AG09309 (cell line): ENCODE measurements around the gene MYCBP2.

ENCODE experiments used
- DNase-seq: peaks from one replicate; pipeline ENCODE4 v3.0.0-alpha.2; 2010; ENCODE audit warnings: low read depth
- H3K4me3 ChIP-seq: 2 replicates; pipeline ENCODE4 v1.5.1; 2011; ENCODE audit warnings: mild to moderate bottlenecking, low read depth, low read length, moderate library complexity; ENCODE audit not compliant: control insufficient read depth
- TF ChIP-seq, protein P1 (sequence below): IDR thresholded peaks from 2 replicates; pipeline ENCODE4 v1.5.1; 2011; ENCODE audit warnings: mild to moderate bottlenecking, low read depth, low read length, inconsistent platforms; ENCODE audit not compliant: insufficient read depth, control insufficient read depth; ENCODE audit errors: missing control alignments

MYCBP2 gene

DNA sequence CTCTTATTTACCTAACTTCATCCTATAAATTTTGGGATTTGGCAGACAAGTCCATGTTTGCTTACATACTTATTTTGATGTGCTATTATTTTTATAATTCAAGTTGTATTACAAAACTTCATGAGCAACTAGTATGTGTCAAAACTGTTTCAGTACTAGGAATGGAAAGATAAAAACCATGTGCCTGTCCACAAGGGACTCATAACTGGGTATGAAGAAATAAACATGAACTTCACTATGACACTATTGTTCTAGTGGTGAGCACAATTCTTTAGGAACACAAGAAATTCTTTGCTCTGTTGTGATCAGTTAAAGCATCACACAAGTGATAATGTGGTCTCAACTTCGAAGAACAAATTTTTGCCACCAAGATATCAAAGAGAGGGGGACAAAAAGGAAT is 202.5 kb downstream of the MYCBP2 start:
- TF ChIP-seq, protein P1, sequence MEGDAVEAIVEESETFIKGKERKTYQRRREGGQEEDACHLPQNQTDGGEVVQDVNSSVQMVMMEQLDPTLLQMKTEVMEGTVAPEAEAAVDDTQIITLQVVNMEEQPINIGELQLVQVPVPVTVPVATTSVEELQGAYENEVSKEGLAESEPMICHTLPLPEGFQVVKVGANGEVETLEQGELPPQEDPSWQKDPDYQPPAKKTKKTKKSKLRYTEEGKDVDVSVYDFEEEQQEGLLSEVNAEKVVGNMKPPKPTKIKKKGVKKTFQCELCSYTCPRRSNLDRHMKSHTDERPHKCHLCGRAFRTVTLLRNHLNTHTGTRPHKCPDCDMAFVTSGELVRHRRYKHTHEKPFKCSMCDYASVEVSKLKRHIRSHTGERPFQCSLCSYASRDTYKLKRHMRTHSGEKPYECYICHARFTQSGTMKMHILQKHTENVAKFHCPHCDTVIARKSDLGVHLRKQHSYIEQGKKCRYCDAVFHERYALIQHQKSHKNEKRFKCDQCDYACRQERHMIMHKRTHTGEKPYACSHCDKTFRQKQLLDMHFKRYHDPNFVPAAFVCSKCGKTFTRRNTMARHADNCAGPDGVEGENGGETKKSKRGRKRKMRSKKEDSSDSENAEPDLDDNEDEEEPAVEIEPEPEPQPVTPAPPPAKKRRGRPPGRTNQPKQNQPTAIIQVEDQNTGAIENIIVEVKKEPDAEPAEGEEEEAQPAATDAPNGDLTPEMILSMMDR = no peak
- no peak overlapping the region for H3K4me3 ChIP-seq
- DNase-seq = no peak

DNA sequence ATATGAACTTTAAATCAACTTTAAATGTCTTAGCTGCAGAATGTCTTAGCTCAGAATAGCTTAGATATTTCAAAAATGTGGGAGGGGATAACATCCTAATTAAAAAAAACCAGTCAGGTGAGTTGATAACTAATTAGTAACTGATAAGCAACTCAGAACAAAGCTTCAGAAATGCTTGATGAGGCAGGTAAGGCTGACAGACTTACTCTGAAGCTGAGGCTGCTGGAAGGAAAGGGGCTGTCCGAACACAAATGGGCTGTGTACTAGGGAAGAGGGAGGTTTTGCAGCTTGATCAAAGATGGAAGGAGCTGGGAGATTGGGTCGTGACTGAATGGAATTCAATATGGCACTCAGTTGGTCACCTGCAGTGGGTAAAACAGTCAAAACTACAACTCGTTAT is 208.8 kb downstream of the MYCBP2 start:
- H3K4me3 ChIP-seq = no peak overlapping the region
- TF ChIP-seq, protein P1 = no peak
- DNase-seq = no peak

DNA sequence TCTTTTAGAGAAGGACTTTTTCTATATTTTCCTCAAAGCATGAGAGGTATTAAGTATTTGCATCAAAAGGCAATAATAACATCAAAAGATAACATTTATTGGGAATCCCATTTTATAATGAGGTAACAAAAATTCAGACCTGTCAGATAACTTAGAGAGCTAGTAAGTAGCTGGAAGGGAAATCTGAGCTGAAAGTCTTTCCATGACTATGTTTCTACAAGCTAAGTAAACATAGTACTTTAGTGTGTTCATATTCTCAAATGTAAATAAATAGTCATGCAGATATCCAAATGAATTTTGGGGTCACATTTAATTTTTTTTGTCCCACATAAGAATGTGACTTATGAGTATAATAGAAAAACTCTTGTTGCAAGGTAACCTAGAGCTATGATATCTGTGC is 212.6 kb downstream of the MYCBP2 start:
- H3K4me3 ChIP-seq = no peak overlapping the region
- no peak for DNase-seq
- TF ChIP-seq, protein P1 = no peak

DNA sequence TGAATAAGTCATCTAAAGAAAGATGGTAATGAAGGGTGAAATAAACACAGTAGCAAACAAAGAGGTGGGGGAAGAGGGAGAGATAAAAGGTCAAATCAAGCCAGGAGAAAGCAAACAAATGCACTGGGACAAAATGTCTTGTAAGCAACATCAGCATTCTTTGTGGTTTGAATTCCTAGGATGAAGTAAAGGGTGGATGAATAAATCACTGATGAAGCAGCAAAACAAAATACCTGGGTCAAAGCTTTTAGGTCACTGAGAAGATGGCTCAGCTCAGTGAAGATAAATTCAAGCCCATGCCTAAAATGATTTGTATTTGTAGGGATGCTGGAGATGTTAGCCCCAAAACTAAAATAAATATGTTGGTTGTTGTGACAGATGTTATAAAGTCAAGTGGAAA is 213.4 kb downstream of the MYCBP2 start:
- H3K4me3 ChIP-seq = no peak overlapping the region
- TF ChIP-seq, protein P1 = no peak
- DNase-seq = no peak

DNA sequence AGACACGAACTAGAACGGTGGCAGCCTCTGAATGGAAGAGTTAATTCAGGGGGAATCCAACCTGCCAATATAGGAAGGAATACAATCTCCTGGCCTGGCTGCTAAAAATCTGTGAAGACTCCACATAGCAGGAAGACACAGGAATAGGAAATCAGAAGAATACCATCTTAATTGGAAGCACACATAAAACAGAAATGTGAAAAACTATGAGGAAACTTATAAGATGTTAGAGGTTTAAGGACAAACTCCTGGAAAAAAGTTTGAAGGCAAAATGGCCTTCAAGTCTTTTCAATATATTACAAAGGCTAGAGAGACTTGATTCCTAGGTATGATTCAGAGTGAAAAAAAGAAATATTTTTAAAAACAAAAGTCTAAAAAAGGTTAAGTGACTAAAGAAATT is 221.8 kb downstream of the MYCBP2 start:
- TF ChIP-seq, protein P1 = no peak
- H3K4me3 ChIP-seq = no peak overlapping the region
- DNase-seq = no peak

DNA sequence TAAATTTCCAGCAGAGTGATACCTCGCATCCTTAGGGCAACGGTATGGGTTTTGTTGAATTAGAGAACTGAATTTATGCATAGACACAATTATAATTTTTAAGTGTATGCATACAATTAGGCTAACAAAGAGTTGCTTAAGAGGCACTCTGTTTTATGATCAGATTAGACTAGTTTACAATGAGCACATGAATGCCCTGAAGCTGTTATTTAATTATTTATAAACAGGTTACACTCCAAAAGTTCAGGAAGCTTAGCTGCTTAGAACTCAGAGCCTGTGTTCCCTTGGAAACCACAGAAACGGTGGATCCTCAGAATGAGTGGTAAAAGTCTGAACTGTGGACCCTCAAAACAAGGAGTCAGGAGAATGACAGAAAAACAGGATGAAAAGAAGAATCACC is 227.5 kb downstream of the MYCBP2 start:
- no peak overlapping the region for H3K4me3 ChIP-seq
- TF ChIP-seq, protein P1 = no peak
- DNase-seq = no peak

DNA sequence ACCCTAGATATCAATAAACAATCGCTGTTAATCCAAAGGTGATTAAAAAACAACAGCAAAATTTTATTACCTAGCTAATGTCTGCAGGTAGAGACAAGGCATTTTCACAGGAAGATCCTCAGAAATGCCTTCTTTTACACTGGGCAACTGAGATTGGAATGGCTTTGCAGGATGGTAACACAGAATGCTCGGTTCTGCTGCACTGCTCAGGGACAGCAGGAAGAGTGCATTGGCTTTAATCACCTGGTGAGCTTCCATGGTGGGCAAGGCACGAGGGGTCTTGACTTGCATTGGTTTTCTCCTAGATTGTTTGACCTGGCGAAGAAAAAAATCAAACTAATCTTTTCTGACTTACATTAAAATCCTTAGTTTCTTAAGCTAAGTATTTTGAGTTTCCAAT is 231.6 kb downstream of the MYCBP2 start:
- TF ChIP-seq, protein P1 = no peak
- no peak for DNase-seq

More for the DNA sequence above, 231.6 kb downstream of the MYCBP2 start:
- H3K4me3 ChIP-seq = no peak overlapping the region
